Uterus (tissue), 4 donors: ENCODE measurements around the gene PIK3R3. TPM values are rescaled to one million over a fixed set of nuclear protein-coding genes. Genes with fewer than 3 reads are reported as not detected.

Source experiments
- DNase-seq, 2 donors: peaks; one replicate each; pipeline ENCODE4 v3.0.0-alpha.2; 2019 to 2020
- H3K27ac ChIP-seq, 2 donors: fragments of 200-600 bp; sonication (generic); 1 replicate in 1 of 2; 2 replicates in 1 of 2; pipeline ENCODE4 v1.5.1; 2016 to 2018
- H3K27me3 ChIP-seq, 2 donors: fragments of 200-600 bp; sonication (generic); one replicate each; pipeline ENCODE4 v1.5.1; 2018 to 2019; ENCODE audit warnings: control low read depth in 1 of 2
- H3K36me3 ChIP-seq, 2 donors: fragments of 200-600 bp; sonication (generic); one replicate each; pipeline ENCODE4 v1.5.1; 2019; ENCODE audit warnings: control low read depth in 1 of 2
- H3K4me1 ChIP-seq, 2 donors: fragments of 200-600 bp; sonication (generic); one replicate each; pipeline ENCODE4 v1.5.1; 2018 to 2019; ENCODE audit warnings: control low read depth in 1 of 2
- H3K4me3 ChIP-seq, 2 donors: fragments of 200-600 bp; sonication (generic); 1 replicate in 1 of 2; 2 replicates in 1 of 2; pipeline ENCODE4 v1.5.1; 2018 to 2019; ENCODE audit warnings: mild to moderate bottlenecking in 1 of 2
- H3K9me3 ChIP-seq, 2 donors: fragments of 200-600 bp; sonication (generic); one replicate each; pipeline ENCODE4 v1.5.1; 2019; ENCODE audit warnings: control low read depth in 1 of 2
- CTCF ChIP-seq, 4 experiments: fragments of 200-600 bp in 2 of 4; fragments of 450-650 bp in 2 of 4; sonication (generic) in 2 of 4; IDR thresholded peaks; one replicate each; pipeline ENCODE4 v1.5.1; 2016 to 2019; ENCODE audit warnings: antibody characterized with exemption in 4 of 4, mild to moderate bottlenecking in 2 of 4, moderate library complexity in 1 of 4
- POLR2A ChIP-seq, 2 donors: fragments of 450-650 bp; IDR thresholded peaks; one replicate each; pipeline ENCODE4 v1.6.1; 2016; ENCODE audit warnings: antibody characterized with exemption in 2 of 2, mild to moderate bottlenecking in 1 of 2, moderate library complexity in 1 of 2
- intact Hi-C: fragments of 100-400 bp; cut with DNase I; formaldehyde crosslinking; loops from one replicate; pipeline ENCODE4 v1.15.1; 2023; ENCODE audit warnings: low total_unique reads
- total RNA-seq, 4 donors: library from RNA; depleted of rRNA in 3 of 4; stranded (reverse); fragments of >200 nt in 3 of 4; gene quantifications; one replicate each; pipeline versions ENCODE4 v1.1.0 to v1.2.4, GENCODE V29; 2014 to 2023
- donor health status: DM: yes; HTN: yes; CAD: no.

The PIK3R3 gene
- 10 to 100 TPM; 23.5 to 83.7 (median 38.3) TPM for total RNA-seq

- Histone ChIP-seq H3K9me3 (no peaks in the 10 kb centered on the region), H3K4me1 (no peaks in the 10 kb centered on the region), H3K36me3 (no peaks in the 10 kb centered on the region), H3K27ac (peak within 1 kb of the TSS; percentile 94 to 96), H3K27me3 (no peaks in the 10 kb centered on the region), H3K4me3 (peak within 1 kb of the TSS; percentile 69 to 70)
- DNase-seq, result peak; percentile 96 to 97
- peak in 1 of 4 experiments; percentile 24 for TF ChIP-seq CTCF (IDR thresholded peaks at IDR 0.05)
- peak; percentile 88 to 93 for TF ChIP-seq POLR2A (IDR thresholded peaks at IDR 0.05)
- intact Hi-C loops, result no loop called here
These were observed at the start of gene PIK3R3 for GRCh38 chr1:46132529-46133180. PIK3R3 (minus strand) TSS chr1:46132629; CDS start chr1:46131952, 677 bp downstream.

- DNase-seq, result no peak
- Histone ChIP-seq H3K9me3 (no peaks in the 10 kb centered on the region), H3K36me3 (no peaks in the 10 kb centered on the region), H3K4me1 (no peaks in the 10 kb centered on the region), H3K27me3 (no peaks in the 10 kb centered on the region), H3K4me3 (no peak overlapping the region), H3K27ac (peak overlapping the region in 1 of 2 donors; percentile 58)
- TF ChIP-seq CTCF (IDR thresholded peaks at IDR 0.05), result no peak
- no peak for TF ChIP-seq POLR2A (IDR thresholded peaks at IDR 0.05)
- intact Hi-C loops, result no loop called here
These were observed 49.2 kb upstream of the PIK3R3 start for GRCh38 chr1:46181343-46182260.

GRCh38 chr1:46180082-46180616 lies 47.7 kb upstream of the PIK3R3 start:
- Histone ChIP-seq H3K27me3 (no peaks in the 10 kb centered on the region), H3K36me3 (no peaks in the 10 kb centered on the region), H3K4me3 (no peak overlapping the region), H3K4me1 (no peaks in the 10 kb centered on the region), H3K9me3 (no peaks in the 10 kb centered on the region), H3K27ac (peak overlapping the region in 1 of 2 donors; percentile 58)
- DNase-seq, result no peak
- intact Hi-C loops, result no loop called here
- TF ChIP-seq CTCF (IDR thresholded peaks at IDR 0.05) (peak in 1 of 4 experiments; percentile 21), POLR2A (IDR thresholded peaks at IDR 0.05) (no peak)

- H3K27me3 ChIP-seq, result no peaks in the 10 kb centered on the region
- H3K9me3 ChIP-seq, result no peaks in the 10 kb centered on the region
- TF ChIP-seq POLR2A (IDR thresholded peaks at IDR 0.05) (no peak), CTCF (IDR thresholded peaks at IDR 0.05) (peak; percentile 85 to 96 (median 92))
- DNase-seq, result peak; percentile 75 to 87
- no peaks in the 10 kb centered on the region for H3K4me1 ChIP-seq
- intact Hi-C loops, result loop anchor here (2.0 to 10.0 kb wide), 2 partner anchors 143 to 625 kb away; partner anchors contain the start of gene AKR1A1
- peak overlapping the region; percentile 19 to 31 for H3K27ac ChIP-seq
- H3K36me3 ChIP-seq, result no peaks in the 10 kb centered on the region
- H3K4me3 ChIP-seq, result no peak overlapping the region
These were observed 47.0 kb upstream of the PIK3R3 start for GRCh38 chr1:46179138-46180081.
